ENCODE data around the gene SDCCAG8.

DNA sequence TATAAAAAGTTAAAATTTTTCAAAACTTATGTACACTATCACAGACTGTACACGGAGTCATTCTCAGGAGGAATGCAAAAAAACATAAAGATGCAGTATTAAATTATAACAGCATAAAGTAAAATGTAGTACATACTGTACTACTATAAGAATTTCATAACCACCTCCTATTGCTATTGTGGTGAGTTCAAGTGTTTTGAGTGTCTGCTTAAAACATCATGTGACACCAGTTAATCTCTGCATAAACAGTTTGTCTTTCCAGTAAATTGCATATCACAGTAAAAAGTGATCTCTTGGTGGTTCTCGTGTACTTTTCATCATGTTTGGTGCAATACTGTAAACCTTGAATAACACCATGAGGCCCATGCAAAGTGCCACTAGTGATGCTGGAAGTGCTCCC is 45.2 kb downstream of the SDCCAG8 start:
- TF ChIP-seq, protein P1, sequence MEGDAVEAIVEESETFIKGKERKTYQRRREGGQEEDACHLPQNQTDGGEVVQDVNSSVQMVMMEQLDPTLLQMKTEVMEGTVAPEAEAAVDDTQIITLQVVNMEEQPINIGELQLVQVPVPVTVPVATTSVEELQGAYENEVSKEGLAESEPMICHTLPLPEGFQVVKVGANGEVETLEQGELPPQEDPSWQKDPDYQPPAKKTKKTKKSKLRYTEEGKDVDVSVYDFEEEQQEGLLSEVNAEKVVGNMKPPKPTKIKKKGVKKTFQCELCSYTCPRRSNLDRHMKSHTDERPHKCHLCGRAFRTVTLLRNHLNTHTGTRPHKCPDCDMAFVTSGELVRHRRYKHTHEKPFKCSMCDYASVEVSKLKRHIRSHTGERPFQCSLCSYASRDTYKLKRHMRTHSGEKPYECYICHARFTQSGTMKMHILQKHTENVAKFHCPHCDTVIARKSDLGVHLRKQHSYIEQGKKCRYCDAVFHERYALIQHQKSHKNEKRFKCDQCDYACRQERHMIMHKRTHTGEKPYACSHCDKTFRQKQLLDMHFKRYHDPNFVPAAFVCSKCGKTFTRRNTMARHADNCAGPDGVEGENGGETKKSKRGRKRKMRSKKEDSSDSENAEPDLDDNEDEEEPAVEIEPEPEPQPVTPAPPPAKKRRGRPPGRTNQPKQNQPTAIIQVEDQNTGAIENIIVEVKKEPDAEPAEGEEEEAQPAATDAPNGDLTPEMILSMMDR (IDR thresholded peaks at IDR 0.05) = no peak
- TF ChIP-seq POLR2A (IDR thresholded peaks at IDR 0.05) = no peak

Data from Peyer's patch (tissue), 4 donors.